ENCODE data around the gene CGB5.
"Not testable (repeated sequence)": the region's sequence is repeated elsewhere in the genome, so short reads cannot be mapped to it uniquely, and the experiment has no call there.

Gene CGB5

DNA sequence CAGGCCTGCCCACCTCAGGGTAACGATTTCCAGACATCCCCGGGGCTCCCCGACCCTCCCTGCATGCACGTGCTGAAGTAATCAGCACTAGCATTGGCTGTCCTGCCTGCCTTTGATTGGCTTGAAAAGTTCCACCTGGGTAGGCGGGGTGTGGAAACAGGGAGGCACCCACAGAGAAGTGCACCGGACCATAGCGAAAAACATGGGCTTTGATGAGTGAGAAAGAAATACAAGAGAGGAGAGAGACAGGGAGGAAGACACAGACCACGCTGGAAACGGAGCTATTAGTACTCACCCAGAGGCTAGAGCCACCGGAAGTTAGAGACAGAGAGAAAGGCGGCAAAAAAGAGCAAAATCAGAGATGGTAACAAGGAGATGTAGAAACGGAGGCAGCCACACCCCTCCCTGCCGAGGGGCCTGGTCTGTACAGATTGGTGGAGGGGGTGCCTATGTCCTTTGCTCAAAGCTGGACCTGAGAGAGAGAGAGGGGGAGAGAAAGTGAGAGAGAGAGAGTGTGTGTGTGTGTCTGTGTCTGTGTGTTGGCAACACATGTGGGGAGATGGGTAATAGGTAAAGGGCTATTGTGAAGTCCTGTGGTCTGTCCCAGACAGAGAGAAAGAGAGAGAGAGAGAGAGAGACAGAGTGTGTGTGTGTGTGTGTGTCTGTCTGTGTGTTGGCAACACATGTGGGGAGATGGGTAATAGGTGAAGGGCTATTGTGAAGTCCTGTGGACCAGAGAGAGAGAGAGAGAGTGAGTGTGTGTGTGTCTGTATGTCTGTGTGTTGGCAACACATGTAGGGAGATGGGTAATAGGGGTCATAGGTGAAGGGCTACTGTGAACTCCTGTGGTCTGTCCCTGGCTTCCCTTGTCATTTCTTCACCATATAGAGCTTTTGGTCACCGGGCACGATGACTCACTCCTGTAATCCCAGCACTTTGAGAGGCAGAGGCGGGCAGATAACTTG, 22.4 kb upstream of the CGB5 start:
- DNase-seq (ENCODE audit: low spot score), result peak; percentile 74

DNA sequence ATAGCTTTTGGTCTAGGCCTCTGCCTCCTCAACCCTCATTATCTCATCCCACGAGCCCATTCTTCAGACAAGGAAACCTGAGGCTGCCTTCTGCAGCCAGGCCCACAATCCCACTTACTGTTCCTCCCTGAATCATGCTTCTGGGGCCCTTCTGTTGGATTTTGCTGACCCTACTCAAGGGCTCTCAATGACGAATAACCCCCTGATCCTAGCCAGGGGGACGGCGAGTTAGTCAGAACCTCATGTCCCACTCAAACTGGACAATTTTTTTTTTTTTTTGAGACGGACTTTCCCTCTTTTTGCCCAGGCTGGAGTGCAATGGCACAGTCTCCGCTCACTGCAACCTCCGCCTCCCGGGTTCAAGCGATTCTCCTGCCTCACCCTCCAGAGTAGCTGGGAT, 21.5 kb upstream of the CGB5 start:
- DNase-seq (ENCODE audit: low spot score), result no peak

DNA sequence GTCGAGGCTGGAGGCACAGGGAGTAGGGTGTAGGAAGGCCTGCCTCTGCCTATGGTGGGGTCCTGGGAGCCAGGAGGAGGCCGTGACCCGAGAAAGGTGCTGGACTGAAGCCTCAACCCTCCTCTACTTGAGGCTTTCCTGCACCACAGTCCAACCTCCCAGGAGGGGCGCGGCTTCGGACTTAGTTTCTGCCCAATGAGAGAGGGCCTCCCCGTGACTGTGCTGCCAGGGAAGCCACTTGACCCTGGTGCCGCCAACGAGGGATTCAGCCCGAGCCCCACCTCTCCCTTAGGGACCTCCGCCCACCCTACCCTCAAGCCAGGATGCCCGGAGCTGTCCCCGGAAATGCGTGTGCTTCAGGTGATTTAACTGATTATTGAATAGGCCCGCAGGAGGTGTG, 19.4 kb upstream of the CGB5 start, which contains the start of gene CGB3:
Gene CGB3 (minus strand): TSS at position 101 of the 400 bp plus-strand sequence. CDS start 362 bp downstream, outside the sequence.
- not testable (repeated sequence) for DNase-seq (ENCODE audit: low spot score)

DNA sequence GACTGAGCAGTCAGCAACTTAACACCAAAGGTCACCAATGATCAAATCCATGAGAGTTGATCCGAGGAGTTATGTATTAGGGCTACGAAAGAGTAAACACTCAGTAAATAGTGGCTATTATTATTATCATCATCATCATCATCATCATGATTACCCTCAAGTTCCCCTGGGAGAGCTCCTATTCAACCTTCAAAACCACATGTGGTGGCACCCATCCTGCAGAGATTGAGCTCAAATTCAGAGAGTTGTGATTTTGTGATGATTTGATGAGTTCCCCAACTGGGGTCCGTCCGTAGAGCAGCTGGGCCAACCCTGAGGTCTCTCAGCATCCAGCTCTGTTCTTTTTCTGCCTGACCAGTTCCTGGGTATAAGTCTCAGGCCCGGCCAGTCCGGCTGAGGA, 18.6 kb upstream of the CGB5 start:
- not testable (repeated sequence) for DNase-seq (ENCODE audit: low spot score)

DNA sequence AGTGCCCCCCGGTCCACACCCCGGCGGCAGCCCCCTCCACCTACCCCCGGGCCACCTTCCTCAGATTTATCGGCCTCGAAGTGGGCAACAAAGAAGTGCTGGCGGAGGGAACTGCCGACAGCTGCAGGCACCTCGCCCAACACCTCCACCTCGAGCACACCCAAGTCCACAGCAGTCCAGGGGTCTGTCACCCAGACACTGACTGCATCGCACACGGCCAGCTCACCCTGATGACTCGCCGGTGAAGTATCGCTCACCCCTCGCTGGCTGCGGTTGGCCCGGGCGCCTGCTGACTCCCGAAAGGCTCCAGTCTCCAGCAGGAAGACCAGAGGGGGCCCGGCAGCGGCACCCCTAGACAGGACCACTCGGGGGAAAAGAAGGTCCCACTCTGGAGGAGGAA, 18.0 kb upstream of the CGB5 start:
- not testable (repeated sequence) for DNase-seq (ENCODE audit: low spot score)

DNA sequence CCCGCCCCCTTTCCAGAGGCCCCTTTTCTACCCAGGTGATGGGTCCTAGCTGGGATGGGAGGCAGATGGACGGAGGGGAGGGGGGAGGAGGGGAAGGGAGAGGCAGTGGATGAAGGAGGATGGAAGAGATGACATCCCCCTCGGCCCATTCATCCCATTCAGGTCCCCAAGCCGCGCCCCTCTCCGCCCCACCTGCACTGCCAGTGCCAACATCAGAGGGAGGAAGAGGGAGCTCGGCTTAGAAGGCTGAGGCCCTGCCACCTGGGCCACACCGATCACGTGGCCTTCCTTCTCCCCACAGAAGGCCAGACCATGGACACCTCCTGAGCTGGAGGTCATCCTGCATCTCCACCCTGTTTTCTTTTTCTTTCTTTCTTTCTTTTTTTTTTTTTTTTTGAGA, 15.0 kb upstream of the CGB5 start:
- not testable (repeated sequence) for DNase-seq (ENCODE audit: low spot score)

DNA sequence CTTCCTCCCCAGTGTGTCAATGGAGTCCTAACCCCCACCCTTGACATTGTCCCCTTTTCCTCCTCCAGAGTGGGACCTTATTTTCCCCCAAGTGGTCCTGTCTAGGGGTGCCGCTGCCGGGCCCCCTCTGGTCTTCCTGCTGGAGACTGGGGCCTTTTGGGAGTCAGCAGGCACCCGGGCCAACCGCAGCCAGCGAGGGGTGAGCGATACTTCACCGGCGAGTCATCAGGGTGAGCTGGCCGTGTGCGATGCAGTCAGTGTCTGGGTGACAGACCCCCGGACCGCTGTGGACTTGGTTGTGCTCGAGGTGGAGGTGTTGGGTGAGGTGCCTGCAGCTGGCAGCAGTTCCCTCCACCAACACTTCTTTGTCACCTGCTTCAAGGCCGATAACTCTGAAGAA, 13.9 kb upstream of the CGB5 start:
- not testable (repeated sequence) for DNase-seq (ENCODE audit: low spot score)

DNA sequence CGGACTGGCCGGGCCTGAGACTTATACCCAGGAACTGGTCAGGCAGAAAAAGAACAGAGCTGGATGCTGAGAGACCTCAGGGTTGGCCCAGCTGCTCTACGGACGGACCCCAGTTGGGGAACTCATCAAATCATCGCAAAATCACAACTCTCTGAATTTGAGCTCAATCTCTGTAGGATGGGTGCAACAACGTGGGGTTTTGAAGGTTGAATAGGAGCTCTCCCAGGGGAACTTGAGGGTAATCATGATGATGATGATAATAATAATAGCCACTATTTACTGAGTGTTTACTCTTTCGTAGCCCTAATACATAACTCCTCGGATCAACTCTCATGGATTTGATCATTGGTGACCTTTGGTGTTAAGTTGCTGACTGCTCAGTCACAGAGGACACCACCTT, 13.3 kb upstream of the CGB5 start:
- DNase-seq (ENCODE audit: low spot score), result not testable (repeated sequence)

DNA sequence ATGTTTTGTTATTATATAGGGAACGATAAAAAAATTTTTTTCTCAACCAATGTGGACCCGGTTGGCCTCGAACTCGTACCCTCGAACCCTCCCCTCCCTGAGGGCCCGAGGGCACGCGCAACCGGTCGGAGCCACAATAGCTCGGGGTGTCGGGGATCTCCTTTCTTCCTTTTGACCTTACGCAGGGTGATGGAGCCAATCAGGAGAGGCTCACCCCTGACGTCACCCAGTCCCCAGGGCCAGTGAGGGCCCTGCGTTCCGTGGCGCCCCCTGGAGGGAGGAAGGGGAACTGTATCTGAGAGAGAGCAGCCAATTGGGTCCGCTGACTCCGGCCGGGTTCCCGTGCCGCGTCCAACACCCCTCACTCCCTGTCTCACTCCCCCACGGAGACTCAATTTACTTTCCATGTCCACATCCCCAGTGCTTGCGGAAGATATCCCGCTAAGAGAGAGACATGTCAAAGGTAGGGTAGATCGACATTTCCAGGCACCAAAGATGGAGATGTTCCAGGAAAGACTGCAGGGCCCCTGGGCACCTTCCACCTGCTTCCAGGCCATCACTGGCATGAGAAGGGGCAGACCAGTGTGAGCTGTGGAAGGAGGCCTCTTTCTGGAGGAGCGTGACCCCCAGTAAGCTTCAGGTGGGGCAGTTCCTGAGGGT, 11.9 kb upstream of the CGB5 start, which contains the start of gene CGB2:
Gene CGB2 (plus strand): TSS at position 249 of the 660 bp plus-strand sequence. CDS start 206 bp downstream, at position 455.
- peak; percentile 65 for DNase-seq (ENCODE audit: low spot score)

DNA sequence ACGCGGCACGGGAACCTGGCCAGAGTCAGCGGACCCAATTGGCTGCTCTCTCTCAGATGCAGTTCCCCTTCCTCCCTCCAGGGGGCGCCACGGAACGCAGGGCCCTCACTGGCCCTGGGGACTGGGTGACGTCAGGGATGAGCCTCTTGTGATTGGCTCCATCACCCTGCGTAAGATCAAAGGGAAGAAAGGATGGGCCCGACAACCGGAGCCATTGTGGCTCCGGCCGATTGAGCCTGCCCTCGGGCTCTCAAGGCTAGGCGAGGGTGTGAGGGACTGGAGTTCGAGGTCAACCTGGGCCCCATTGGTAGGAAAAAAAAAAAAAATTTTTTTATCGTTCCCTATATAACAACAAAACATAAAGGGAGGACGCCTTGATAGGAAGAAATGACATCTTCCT, 6.8 kb upstream of the CGB5 start, which contains the start of gene CGB1:
Gene CGB1 (minus strand): TSS at position 81 of the 400 bp plus-strand sequence. CDS start 184 bp downstream, outside the sequence.
- DNase-seq (ENCODE audit: low spot score), result peak; percentile 53

DNA sequence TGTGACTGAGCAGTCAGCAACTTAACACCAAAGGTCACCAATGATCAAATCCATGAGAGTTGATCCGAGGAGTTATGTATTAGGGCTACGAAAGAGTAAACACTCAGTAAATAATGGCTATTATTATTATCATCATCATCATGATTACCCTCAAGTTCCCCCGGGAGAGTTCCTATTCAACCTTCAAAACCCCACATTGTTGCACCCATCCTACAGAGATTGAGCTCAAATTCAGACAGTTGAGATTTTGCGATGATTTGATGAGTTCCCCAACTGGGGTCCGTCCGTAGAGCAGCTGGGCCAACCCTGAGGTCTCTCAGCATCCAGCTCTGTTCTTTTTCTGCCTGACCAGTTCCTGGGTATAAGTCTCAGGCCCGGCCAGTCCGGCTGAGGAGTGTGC, 5.5 kb upstream of the CGB5 start:
- not testable (repeated sequence) for DNase-seq (ENCODE audit: low spot score)

DNA sequence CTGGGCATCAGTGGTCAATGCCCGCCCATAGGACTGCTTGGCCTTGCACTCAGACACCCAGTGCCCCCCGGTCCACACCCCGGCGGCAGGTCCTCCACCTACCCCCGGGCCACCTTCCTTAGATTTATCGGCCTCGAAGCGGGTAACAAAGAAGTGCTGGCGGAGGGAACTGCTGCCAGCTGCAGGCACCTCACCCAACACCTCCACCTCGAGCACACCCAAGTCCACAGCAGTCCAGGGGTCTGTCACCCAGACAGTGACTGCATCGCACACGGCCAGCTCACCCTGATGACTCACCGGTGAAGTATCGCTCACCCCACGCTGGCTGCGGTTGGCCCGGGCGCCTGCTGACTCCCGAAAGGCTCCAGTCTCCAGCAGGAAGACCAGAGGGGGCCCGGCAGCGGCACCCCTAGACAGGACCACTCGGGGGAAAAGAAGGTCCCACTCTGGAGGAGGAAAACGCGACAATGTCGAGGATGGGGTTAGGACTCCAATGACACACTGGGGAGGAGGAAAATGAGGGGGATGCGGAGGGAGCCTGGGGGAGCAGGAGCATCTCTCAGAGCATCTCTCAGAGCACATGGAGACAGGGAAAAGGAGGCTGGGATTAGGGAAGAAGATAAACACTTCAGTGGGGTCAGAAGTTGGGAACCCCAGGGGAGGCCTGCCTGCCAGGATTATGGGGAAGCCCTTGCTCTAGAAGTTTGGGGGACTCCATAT, 4.9 kb upstream of the CGB5 start:
- DNase-seq (ENCODE audit: low spot score), result peak; percentile 91

DNA sequence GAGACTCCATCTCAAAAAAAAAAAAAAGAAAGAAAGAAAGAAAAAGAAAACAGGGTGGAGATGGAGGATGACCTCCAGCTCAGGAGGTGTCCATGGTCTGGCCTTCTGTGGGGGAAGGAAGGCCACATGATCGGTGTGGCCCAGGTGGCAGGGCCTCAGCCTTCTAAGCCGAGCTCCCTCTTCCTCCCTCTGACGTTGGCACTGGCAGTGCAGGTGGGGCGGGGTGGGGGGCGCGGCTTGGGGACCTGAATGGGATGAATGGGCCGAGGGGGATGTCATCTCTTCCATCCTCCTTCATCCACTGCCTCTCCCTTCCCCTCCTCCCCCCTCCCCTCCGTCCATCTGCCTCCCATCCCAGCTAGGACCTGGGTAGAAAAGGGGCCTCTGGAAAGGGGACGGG, 3.9 kb upstream of the CGB5 start:
- not testable (repeated sequence) for DNase-seq (ENCODE audit: low spot score)

DNA sequence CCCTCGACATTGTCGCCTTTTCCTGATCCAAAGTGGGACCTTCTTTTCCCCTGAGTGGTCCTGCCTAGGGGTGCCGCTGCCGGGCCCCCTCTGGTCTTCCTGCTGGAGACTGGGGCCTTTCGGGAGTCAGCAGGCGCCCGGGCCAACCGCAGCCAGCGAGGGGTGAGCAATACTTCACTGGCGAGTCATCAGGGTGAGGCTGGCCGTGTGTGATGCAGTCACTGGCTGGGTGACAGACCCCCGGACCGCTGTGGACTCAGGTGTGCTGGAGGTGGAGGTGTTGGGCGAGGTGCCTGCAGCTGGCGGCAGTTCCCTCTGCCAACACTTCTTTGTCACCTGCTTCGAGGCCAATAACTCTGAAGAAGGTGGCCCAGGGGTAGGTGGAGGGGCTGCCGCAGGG, 1.5 kb upstream of the CGB5 start:
- peak; percentile 75 for DNase-seq (ENCODE audit: low spot score)

DNA sequence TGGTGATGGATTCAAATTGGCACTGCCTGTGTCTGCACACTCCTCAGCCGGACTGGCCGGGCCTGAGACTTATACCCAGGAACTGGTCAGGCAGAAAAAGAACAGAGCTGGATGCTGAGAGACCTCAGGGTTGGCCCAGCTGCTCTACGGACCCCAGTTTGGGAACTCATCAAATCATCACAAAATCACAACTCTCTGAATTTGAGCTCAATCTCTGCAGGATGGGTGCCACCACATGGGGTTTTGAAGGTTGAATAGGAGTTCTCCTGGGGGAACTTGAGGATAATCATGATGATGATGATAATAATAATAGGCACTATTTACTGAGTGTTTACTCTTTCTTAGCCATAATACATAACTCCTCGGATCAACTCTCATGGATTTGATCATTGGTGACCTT, 982 bp upstream of the CGB5 start:
- DNase-seq (ENCODE audit: low spot score), result not testable (repeated sequence)

DNA sequence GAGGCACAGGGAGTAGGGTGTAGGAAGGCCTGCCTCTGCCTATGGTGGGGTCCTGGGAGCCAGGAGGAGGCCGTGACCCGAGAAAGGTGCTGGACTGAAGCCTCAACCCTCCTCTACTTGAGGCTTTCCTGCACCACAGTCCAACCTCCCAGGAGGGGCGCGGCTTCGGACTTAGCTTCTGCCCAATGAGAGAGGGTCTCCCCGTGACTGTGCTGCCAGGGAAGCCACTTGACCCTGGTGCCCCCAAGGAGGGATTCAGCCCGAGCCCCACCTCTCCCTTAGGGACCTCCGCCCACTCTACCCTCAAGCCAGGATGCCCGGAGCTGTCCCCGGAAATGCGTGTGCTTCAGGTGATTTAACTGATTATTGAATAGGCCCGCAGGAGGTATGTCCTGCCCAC, 5.4 kb downstream of the CGB5 start, which contains the start of gene CGB8:
Gene CGB8 (minus strand): TSS at position 101 of the 400 bp plus-strand sequence. CDS start 372 bp downstream, outside the sequence.
- DNase-seq (ENCODE audit: low spot score), result not testable (repeated sequence)

DNA sequence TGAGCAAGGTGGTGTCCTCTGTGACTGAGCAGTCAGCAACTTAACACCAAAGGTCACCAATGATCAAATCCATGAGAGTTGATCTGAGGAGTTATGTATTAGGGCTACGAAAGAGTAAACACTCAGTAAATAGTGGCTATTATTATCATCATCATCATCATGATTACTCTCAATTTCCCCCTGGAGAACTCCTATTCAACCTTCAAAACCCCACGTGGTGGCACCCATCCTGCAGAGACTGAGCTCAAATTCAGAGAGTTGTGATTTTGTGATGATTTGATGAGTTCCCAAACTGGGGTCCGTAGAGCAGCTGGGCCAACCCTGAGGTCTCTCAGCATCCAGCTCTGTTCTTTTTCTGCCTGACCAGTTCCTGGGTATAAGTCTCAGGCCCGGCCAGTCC, 6.2 kb downstream of the CGB5 start:
- DNase-seq (ENCODE audit: low spot score), result not testable (repeated sequence)

DNA sequence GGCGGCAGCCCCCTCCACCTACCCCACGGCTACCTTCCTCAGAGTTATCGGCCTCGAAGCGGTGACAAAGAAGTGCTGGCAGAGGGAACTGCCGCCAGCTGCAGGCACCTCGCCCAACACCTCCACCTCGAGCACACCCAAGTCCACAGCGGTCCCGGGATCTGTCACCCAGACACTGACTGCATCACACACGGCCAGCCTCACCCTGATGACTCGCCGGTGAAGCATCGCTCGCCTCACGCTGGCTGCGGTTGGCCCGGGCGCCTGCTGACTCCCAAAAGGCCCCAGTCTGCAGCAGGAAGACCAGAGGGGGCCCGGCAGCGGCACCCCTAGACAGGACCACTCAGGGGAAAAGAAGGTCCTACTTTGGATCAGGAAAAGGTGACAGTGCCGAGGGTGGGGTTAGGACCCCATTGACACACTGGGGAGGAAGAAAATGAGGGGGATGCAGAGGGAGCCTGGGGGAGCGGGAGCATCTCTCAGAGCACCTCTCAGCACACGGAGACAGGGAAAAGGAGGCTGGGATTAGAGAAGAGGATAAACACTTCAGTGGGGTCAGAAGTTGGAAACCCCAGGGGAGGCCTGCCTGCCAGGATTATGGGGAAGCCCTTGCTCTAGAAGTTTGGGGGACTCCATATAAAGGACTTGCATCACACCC, 6.9 kb downstream of the CGB5 start:
- DNase-seq (ENCODE audit: low spot score), result peak; percentile 87

DNA sequence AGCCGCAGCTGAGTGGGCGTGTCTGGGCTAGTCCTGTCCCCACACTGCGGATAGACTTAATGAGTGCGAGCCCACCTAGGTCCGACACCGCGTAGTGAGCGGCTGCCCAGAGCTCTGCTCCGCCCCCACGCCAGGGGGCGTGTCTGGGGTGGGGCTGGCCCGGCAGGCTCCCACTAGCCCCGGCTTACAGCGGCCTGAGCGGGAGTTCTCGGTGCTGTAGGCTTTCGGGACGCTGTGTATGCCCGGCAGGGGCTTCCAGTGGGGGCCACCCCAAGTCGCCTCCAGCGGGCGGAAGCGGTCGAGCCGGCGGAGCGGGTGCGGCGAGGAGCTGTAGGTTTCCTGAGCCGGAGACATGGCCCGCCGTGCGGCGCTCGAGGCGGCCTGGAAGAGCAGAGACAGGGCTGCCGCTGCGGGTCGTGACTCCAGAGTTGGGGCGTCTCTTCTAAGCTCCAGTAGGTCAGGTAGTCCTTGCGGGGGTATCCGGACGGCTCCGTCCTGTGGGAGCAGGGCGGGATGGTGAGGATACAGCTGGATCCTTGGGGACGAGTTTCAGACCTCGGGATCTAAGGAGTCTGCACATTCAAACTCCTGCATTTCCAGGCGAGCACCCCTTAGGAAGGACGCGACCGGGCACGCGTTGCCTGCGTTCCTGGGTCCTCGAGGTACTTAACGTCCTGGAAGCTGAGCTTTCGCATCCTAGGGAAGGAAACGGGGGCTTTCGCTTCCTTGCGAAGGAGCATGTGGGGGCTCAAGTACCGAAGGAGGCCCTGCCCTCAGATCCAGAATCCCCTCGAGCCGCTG, 12.7 kb downstream of the CGB5 start:
- DNase-seq (ENCODE audit: low spot score), result peak; percentile 66

DNA sequence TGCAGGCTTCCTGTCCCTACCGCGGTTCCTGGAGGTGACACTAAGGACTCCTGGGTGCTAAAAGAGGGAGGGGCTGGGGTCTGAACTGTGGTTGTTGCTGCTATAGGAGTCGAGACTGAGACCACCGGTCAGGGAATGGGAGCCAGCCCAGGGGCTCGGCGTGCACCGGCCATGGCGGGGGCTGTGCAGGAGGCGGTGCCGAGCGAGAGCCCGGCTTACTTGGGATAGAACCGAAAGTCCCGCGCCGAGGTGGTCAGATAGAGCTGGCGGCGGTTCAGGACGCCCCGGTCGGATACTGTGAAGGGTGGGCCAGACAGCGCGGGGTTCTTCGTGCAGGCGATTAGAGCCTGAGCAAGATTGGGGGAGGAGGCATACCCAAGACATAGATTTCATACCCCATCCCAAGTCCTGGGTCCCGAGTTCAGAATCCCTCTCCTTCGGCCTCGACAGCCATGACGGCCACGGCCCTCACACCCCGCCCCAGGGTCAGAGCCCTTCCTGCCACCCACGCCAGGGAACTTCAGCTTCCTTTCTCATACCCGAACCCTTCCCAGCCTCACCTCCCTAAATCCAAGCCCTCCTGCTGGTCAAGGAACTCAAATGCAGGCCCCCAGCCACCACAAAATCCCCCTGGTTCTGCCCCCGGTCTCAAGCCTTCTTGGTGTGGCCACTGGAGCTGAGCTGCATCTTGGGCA, 13.4 kb downstream of the CGB5 start:
- not testable (repeated sequence) for DNase-seq (ENCODE audit: low spot score)

All from SW480 (cell line).